Type B pancreatic cell (in vitro differentiated cells): Measurements from ENCODE around the gene WBP4. TPM values are rescaled to one million over a fixed set of nuclear protein-coding genes. Genes with fewer than 3 reads are reported as not detected.
"Not testable (repeated sequence)": the region's sequence is repeated elsewhere in the genome, so short reads cannot be mapped to it uniquely, and the experiment has no call there.

ENCODE experiments used
- DNase-seq: peaks from one replicate; pipeline ENCODE4 v3.0.0; 2021; ENCODE audit warnings: mixed read lengths; ENCODE audit not compliant: unreplicated experiment; ENCODE audit errors: extremely low spot score
- H3K27ac Mint-ChIP-seq: 2 replicates; pipeline ENCODE4 v1.8.0; 2021; ENCODE audit warnings: mild to moderate bottlenecking, mixed read lengths
- H3K27me3 Mint-ChIP-seq: 2 replicates; pipeline ENCODE4 v1.8.0; 2021; ENCODE audit warnings: mixed read lengths
- H3K36me3 Mint-ChIP-seq: 2 replicates; pipeline ENCODE4 v1.8.0; 2021; ENCODE audit warnings: mixed read lengths
- H3K4me1 Mint-ChIP-seq: one replicate; pipeline ENCODE4 v1.8.0; 2021; ENCODE audit warnings: mixed read lengths; ENCODE audit not compliant: unreplicated experiment
- H3K4me3 Mint-ChIP-seq: 2 replicates; pipeline ENCODE4 v1.8.0; 2021; ENCODE audit warnings: mild to moderate bottlenecking, mixed read lengths
- H3K9me3 Mint-ChIP-seq: 2 replicates; pipeline ENCODE4 v1.8.0; 2021; ENCODE audit warnings: mixed read lengths
- total RNA-seq: library from RNA; stranded (reverse); gene quantifications from 2 replicates; pipeline ENCODE4 v1.2.1, GENCODE V29; 2021; ENCODE audit warnings: low replicate concordance
- TF ChIP-seq, protein P1 (sequence below): fragments of 200-600 bp; sonication (generic); conservative IDR thresholded peaks from 2 replicates; pipeline ENCODE4 v1.5.0; 2021; ENCODE audit warnings: antibody characterized with exemption, mild to moderate bottlenecking

The WBP4 gene
- total RNA-seq, 1 donor from 2014 or later, result 7.9 TPM

DNA sequence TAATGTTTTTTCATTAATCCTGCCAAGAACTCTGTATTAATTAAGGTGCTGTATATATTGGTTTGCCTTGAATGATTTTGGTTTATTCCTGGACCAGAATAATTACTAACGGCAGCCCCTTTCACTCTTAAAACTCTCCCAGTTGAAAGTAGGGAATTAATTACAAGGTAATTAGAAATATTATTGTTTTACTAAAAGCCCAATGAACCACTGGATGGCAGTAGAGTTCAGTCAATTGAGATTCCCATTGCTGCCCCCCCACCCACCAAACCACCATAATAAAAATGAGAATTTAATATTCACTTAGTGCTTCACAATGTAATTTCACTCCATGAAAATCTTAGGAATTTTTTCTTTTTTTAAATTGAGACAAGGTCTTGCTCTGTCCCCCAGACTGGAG lies 13.7 kb downstream of the WBP4 start:
- Mint-ChIP-seq H3K36me3 (peaks cover 57% of the 10 kb centered on the region), H3K4me1 (no peaks in the 10 kb centered on the region), H3K27ac (no peak overlapping the region), H3K4me3 (no peak overlapping the region), H3K9me3 (peaks cover 4% of the 10 kb centered on the region), H3K27me3 (no peaks in the 10 kb centered on the region)
- DNase-seq, result no peak
- TF ChIP-seq, protein P1, sequence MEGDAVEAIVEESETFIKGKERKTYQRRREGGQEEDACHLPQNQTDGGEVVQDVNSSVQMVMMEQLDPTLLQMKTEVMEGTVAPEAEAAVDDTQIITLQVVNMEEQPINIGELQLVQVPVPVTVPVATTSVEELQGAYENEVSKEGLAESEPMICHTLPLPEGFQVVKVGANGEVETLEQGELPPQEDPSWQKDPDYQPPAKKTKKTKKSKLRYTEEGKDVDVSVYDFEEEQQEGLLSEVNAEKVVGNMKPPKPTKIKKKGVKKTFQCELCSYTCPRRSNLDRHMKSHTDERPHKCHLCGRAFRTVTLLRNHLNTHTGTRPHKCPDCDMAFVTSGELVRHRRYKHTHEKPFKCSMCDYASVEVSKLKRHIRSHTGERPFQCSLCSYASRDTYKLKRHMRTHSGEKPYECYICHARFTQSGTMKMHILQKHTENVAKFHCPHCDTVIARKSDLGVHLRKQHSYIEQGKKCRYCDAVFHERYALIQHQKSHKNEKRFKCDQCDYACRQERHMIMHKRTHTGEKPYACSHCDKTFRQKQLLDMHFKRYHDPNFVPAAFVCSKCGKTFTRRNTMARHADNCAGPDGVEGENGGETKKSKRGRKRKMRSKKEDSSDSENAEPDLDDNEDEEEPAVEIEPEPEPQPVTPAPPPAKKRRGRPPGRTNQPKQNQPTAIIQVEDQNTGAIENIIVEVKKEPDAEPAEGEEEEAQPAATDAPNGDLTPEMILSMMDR, result peak; percentile 78

DNA sequence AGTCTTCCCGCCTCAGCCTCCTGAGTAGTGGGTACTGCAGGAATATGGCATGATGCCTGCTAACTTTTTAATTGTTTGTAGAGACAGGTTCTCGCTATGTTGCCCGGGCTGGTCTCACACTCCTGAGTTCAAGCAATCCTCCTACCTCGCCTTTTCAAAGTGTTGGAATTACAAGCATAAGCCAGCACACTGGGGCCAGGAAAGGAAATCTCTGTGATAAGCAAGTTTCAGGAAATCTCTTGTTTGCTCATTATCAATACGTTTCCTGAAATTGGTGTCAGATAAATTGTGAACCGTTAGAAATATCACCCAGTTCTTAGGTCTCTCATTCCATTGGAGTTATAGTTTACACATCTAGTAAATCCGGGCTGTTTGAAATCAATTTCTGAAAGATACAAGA lies 14.2 kb downstream of the WBP4 start:
- H3K4me1 Mint-ChIP-seq, result no peaks in the 10 kb centered on the region
- no peaks in the 10 kb centered on the region for H3K27me3 Mint-ChIP-seq
- DNase-seq, result no peak
- no peak overlapping the region for H3K27ac Mint-ChIP-seq
- peaks cover 55% of the 10 kb centered on the region for H3K36me3 Mint-ChIP-seq
- no peak overlapping the region for H3K4me3 Mint-ChIP-seq
- H3K9me3 Mint-ChIP-seq, result peaks cover 4% of the 10 kb centered on the region
- TF ChIP-seq, protein P1, result no peak

DNA sequence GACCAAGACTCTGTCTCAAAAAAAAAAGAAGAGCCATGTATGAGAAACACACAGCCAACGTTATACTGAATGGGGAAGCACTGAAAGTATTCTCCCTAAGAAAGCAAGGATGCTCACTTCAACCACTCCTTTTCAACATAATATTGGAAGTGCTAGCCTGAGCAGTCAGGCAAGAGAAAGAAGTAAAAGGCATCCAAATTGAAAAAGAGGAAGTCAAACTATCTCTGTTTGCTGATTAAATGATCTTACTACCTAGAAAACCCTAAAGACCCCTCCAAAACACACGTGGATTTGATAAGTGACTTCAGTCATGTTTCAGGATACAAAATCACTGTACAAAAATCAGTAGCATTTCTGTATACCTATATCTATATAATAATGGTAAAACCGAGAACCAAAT lies 16.2 kb downstream of the WBP4 start:
- Mint-ChIP-seq H3K27ac (no peak overlapping the region), H3K36me3 (peaks cover 53% of the 10 kb centered on the region), H3K4me3 (no peak overlapping the region), H3K27me3 (no peaks in the 10 kb centered on the region), H3K4me1 (no peaks in the 10 kb centered on the region), H3K9me3 (peaks cover 4% of the 10 kb centered on the region)
- no peak for DNase-seq
- TF ChIP-seq, protein P1, result no peak

DNA sequence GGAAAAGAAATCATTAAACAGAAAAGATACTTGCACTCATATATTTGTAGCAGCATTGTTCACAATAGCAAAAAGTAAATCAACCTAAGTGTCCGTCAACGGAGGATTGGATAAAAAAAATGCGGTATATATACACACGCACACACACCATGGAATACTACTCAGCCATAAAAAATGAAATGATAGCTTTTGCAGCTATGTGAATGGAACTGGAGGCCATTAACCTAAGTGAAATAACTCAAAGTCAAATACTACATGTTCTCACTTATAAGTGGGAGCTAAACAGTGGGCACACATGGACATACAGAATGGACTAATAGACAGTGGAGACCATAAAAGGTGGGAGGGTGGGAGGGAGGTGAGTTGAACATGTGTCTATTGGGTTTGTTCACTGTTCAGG lies 18.4 kb downstream of the WBP4 start:
- Mint-ChIP-seq H3K36me3 (peaks cover 54% of the 10 kb centered on the region), H3K9me3 (peaks cover 4% of the 10 kb centered on the region), H3K27ac (no peak overlapping the region), H3K27me3 (no peaks in the 10 kb centered on the region), H3K4me1 (no peaks in the 10 kb centered on the region), H3K4me3 (no peak overlapping the region)
- DNase-seq, result no peak
- TF ChIP-seq, protein P1, result no peak

DNA sequence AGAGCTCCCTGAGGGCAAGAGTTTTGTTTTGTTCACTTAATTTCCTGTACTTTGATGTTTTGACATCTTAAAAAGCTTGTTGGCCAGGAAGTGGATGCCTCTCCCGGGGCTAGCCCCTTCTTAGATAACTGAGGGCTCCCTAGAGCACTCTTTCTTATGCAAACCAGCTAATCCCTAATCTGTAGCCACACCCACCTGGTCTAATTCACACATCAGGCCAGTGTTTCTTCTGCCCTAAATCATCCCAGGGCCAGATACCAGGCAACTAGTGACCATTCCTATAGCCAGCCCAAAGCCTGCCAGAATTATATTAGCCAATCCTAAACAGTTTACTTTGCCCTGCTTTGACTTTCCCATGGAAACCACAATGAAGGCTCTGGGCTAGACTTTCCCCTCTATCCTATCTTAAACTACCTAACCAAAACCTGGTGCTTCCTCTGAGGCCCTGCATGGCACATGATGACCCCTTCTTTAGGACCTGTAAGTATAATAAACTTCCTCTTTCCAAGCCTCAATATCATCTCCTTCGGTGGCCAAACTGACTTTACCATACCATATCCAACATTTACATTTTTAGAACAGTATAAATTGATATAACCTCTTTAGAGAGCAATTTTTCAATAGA lies 24.8 kb downstream of the WBP4 start:
- peaks cover 13% of the 10 kb centered on the region for H3K36me3 Mint-ChIP-seq
- TF ChIP-seq, protein P1, result no peak
- no peak for DNase-seq
- H3K4me1 Mint-ChIP-seq, result no peaks in the 10 kb centered on the region
- H3K4me3 Mint-ChIP-seq, result no peak overlapping the region
- no peak overlapping the region for H3K27ac Mint-ChIP-seq
- H3K27me3 Mint-ChIP-seq, result no peaks in the 10 kb centered on the region
- H3K9me3 Mint-ChIP-seq, result no peaks in the 10 kb centered on the region

DNA sequence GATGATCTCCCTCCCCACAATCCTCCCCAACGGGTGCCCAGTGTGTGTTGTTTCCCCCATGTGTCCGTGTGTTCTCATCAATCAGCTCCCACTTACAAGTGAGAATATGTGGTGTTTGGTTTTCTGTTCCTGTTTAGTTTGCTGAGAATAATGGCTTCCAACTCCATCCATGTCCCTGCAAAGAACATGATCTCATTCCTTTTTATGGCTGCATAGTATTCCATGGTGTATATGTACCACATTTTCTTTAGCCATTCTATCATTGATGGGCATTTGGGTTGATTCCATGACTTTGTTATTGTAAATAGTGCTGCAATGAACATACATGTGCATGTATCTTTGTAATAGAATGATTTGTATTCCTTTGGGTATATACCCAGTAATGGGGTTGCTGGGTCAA lies 34.4 kb downstream of the WBP4 start:
- H3K4me1 Mint-ChIP-seq, H3K9me3 Mint-ChIP-seq, H3K36me3 Mint-ChIP-seq, H3K27ac Mint-ChIP-seq, H3K27me3 Mint-ChIP-seq, H3K4me3 Mint-ChIP-seq, DNase-seq: not testable (repeated sequence)
